Measurements from ENCODE around the gene SHBG. TPM values are rescaled to one million over a fixed set of nuclear protein-coding genes. Genes with fewer than 3 reads are reported as not detected.

Gene SHBG
- total RNA-seq, 4 donors from 2014 or later = 0.21 to 1.1 TPM; not detected in 2

DNA sequence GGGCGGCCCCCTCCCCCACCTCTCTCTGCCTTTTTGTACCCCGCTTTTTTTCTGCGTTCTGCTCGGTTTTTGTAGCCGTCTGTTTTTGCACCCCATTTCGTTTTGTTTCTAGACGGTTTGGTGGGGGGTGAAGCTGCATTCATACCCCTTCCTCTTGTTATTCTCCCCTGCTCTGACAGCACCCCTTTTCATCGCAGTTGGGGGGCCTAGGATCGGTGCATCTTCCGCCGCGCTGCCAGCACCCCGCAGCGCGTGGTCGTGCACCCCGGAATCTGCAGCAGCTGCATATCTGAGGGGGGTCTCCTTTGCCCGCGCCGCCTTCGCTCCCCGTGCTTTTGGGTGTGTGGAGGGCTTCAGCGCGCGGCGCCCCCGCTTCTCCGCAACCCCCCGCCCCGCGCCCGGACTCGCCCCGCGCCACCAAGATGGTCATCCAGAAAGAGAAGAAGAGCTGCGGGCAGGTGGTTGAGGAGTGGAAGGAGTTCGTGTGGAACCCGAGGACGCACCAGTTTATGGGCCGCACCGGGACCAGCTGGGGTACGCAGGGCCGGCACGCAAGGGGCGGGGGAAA is 21.2 kb downstream of the SHBG start:
- TF ChIP-seq, protein P1, sequence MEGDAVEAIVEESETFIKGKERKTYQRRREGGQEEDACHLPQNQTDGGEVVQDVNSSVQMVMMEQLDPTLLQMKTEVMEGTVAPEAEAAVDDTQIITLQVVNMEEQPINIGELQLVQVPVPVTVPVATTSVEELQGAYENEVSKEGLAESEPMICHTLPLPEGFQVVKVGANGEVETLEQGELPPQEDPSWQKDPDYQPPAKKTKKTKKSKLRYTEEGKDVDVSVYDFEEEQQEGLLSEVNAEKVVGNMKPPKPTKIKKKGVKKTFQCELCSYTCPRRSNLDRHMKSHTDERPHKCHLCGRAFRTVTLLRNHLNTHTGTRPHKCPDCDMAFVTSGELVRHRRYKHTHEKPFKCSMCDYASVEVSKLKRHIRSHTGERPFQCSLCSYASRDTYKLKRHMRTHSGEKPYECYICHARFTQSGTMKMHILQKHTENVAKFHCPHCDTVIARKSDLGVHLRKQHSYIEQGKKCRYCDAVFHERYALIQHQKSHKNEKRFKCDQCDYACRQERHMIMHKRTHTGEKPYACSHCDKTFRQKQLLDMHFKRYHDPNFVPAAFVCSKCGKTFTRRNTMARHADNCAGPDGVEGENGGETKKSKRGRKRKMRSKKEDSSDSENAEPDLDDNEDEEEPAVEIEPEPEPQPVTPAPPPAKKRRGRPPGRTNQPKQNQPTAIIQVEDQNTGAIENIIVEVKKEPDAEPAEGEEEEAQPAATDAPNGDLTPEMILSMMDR (IDR thresholded peaks at IDR 0.05) = no peak
- TF ChIP-seq POLR2A (IDR thresholded peaks at IDR 0.05) = no peak
- peak overlapping the region; percentile 44 to 55 for H3K4me3 ChIP-seq
- no peaks in the 10 kb centered on the region for H3K36me3 ChIP-seq
- H3K4me1 ChIP-seq = no peaks in the 10 kb centered on the region
- H3K27me3 ChIP-seq = no peaks in the 10 kb centered on the region
- intact Hi-C loops (cut with DNase I; ENCODE audit: low total_unique reads) = no loop called here
- H3K27ac ChIP-seq = peak overlapping the region; percentile 56 to 81
- no peak for DNase-seq
- no peaks in the 10 kb centered on the region for H3K9me3 ChIP-seq

- Histone ChIP-seq H3K9me3 (no peaks in the 10 kb centered on the region), H3K4me1 (no peaks in the 10 kb centered on the region), H3K4me3 (peak overlapping the region; percentile 44 to 55), H3K36me3 (no peaks in the 10 kb centered on the region), H3K27me3 (no peaks in the 10 kb centered on the region), H3K27ac (peak overlapping the region; percentile 56 to 81)
- intact Hi-C loops (cut with DNase I; ENCODE audit: low total_unique reads) = no loop called here
- DNase-seq = peak; percentile 22 to 45
- TF ChIP-seq, protein P1 (IDR thresholded peaks at IDR 0.05) = no peak
- peak in 1 of 2 donors; percentile 6 for TF ChIP-seq POLR2A (IDR thresholded peaks at IDR 0.05)
These were observed 21.9 kb downstream of the SHBG start for GRCh38 chr17:7651665-7652387.

DNA sequence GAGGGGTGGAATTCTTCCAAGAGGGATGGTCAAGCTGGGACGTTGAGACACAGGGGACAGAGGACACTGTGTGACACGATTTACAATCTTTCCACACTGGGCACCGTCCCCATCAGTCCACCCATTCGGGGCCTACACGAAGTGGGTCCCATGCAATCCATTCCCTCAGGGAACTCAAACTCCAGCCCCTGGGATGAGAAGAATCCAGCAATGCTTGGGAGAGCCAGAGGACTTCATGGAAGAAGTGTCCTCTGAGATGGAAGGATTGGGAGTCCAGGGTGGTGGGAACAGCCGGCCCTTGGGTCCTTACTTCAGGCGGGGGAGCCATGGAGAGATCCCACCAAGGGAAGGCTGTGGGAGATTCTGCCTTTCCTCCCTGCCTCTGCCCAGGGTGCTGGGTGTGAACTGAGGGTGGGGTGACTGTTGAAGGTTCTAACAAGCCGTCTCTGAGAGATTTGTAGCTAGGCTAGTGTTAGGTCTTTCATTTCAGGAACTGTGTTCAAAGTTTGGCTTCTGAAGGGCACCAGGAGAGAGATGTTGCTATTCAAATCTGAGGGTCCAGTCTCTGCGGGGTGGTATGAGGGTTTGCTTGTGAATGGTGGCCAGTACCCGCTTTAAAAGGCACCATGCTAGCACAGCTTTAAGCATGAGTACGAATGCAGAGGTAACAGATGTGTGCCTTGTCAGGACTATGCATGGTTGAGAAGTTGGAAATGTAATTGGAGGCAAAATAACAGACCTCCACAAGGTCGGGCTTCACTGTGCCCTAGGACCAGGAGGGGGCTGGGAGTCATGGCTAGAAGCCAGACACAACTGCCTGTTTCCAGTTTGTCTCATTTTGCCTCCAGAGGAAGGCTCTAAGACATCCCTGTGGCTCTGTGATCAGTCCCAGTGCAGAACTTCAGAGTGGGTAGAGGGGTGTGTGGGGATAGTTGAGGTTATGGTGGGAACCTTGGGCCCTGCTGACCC is 22.7 kb downstream of the SHBG start:
- Histone ChIP-seq H3K4me3 (no peak overlapping the region), H3K4me1 (peaks cover 0 to 4% of the 10 kb centered on the region in 2 donors), H3K27ac (peak overlapping the region; percentile 56 to 81), H3K9me3 (no peaks in the 10 kb centered on the region), H3K36me3 (no peaks in the 10 kb centered on the region), H3K27me3 (no peaks in the 10 kb centered on the region)
- no peak for DNase-seq
- no peak for TF ChIP-seq POLR2A (IDR thresholded peaks at IDR 0.05)
- TF ChIP-seq, protein P1 (IDR thresholded peaks at IDR 0.05) = no peak
- intact Hi-C loops (cut with DNase I; ENCODE audit: low total_unique reads) = no loop called here

DNA sequence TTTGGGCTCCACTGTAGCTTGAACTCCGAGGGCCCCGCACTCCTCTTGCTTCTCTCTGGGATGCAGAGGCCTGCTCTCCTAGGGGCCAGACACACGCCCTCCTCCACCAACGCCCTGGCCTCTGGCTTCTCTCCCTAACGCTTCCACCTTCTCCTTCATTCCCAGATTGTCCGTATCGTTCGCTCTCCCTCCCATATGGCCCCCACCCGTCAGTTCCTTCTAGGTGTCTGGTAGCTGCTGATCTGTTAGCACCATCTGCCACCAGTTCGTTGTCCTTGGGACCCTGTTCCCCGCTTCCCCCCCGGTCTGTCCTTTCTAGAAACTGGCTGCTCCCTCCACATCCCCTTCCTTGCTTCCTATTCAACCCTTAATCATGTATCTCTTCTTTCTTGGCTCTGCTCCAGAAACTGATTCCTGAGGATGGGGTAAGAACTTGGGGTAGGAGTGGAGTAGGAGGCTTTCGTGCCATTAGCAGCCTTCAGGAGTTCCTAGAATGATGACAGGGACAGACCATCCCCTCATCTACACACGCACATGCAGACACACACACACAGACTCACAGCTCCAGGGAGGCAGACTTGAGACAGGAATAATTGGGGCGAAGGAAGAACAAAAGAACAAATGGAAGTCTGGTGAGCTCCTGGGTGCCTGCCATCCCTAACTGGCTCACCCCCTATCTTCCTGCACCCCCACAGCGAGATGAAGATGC is 25.1 kb downstream of the SHBG start:
- Histone ChIP-seq H3K4me1 (peaks cover 0 to 4% of the 10 kb centered on the region in 2 donors), H3K27ac (no peak overlapping the region), H3K4me3 (no peak overlapping the region), H3K9me3 (no peaks in the 10 kb centered on the region), H3K27me3 (no peaks in the 10 kb centered on the region), H3K36me3 (no peaks in the 10 kb centered on the region)
- DNase-seq = no peak
- intact Hi-C loops (cut with DNase I; ENCODE audit: low total_unique reads) = no loop called here
- TF ChIP-seq POLR2A (IDR thresholded peaks at IDR 0.05) = no peak
- TF ChIP-seq, protein P1 (IDR thresholded peaks at IDR 0.05) = no peak
